CD4-positive, alpha-beta T cell treated with Interleukin-15 for 1 hour (primary cell): Measurements from ENCODE around the gene RNF8.
"Not testable (repeated sequence)": the region's sequence is repeated elsewhere in the genome, so short reads cannot be mapped to it uniquely, and the experiment has no call there.

Experiments used
- DNase-seq: peaks from one replicate; pipeline ENCODE4 v3.0.0-alpha.2; 2020

Gene RNF8

DNA sequence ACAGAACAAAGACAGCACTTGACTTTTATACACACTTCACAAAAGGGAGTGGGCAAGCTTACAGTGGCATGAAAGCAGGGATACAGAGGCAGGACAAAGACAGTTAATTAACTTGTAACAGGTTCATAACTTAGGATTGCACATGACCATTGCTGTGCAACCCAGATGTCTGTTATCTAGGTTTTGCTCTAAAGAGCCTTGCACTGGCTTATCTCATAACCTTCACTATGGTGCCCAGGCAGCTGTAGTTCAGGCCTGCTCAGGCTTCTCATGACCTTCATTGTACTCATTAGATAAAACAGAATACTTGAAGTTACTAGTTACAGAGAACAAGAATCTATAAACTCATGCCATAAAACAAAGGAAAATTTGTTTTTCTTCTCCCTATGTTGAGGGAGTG lies 47.9 kb downstream of the RNF8 start:
- DNase-seq = not testable (repeated sequence)

DNA sequence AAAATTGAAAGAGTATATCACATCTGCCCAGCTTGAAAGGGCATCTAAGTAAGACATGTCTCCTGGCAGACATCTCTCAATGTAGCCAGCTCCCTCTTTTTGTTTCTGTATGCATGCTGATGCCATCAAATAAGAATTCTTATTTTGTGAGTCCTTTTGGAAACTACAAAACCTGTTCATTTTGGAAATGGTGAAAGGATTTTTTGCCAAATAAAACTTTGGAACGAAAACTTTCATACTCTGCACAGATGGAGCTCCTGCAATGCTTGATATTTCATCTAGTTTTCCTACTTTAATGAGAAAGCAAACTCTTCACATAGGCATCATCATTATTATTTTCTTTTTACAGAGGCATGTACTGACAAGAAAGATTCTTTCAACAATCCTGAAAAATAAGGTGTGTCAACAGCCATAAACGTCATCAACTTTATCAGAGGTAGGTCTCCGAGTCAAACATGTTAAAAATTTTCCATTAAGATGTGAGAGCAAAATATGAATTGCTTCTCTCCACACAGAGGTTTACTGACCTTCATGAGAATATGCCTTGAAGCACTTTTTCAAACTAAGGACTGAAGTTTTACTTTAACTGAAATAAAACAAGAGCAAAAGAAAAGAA lies 53.1 kb downstream of the RNF8 start:
- no peak for DNase-seq

DNA sequence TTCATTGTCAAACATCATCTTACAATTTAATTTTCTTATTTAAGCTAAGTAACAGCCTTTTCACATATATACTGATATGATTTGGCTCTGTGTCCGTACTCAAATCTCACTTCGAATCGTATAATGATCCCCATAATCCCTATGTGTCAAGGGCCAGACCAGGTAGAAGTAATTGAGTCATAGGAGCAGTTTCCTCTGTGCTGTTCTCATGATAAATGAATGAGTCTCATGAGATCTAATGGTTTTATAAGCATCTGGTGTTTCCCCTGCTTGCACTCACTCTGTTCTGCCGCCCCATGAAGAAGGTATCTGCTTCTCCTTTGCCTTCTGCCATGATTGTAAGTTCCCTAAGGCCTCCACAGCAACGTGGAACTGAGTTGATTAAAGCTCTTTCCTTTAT lies 54.2 kb downstream of the RNF8 start:
- DNase-seq = no peak

- DNase-seq = no peak
Measured at GRCh38 chr6:37409501-37409900, 55.7 kb downstream of the RNF8 start.

DNA sequence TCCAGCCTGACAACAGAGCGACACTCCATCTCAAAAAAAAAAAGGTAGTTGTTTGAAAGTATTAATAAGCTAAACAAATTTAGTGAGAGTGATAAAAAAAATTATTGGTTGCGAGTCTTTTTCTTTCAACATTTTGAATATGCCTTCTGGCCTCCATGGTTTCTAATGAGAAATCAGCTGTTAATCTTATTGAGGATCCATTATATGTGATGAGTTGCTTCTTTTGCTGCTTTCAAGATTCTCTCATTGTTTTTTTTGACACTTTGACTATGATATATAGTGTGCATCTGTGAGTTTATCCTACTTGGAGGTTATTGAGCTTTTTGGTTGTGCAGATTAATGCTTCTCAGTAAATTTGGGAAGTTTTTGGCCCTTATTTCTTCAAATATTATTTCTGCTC lies 63.6 kb downstream of the RNF8 start:
- no peak for DNase-seq

DNA sequence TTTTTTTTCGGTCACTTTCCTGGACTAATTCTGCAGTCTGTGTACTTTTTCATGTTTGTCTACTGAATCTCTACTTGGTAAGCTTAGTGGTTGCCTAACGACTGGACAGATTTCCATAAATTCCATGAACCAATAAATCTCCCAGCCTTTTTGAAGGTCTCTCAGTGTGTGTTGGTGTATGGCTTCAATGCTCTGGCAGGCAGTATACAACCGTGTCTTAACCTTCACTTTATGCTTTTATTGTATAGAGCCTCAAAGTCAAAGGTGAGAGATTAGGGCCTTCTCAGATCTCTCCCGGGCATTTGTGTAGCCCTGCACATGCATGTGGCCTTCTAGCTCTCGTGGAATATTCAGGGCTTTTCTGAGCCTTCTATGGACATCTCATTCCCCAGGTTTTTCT lies 64.9 kb downstream of the RNF8 start:
- DNase-seq = no peak

- DNase-seq = no peak
Measured at GRCh38 chr6:37426058-37426944, 72.5 kb downstream of the RNF8 start.

GRCh38 chr6:37426945-37427510 lies 73.2 kb downstream of the RNF8 start:
- DNase-seq = no peak

DNA sequence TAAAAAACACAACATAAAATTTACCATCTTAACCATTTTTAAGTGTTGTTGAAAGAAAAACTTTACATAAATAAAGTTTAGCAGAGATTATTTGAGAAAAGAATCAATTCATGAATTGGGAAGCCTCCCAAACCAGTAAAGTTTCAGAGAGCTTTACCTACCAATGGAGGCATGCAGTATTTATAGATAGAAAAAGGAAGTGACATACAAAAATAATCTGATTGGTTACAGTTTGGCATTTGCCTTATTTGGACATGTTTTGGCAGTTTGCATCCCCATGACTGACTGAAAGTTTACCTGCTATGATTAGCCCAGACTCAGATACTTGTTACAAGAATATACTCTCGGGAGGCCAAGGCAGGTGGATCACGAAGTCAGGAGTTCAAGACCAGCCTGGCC lies 75.6 kb downstream of the RNF8 start:
- no peak for DNase-seq

DNA sequence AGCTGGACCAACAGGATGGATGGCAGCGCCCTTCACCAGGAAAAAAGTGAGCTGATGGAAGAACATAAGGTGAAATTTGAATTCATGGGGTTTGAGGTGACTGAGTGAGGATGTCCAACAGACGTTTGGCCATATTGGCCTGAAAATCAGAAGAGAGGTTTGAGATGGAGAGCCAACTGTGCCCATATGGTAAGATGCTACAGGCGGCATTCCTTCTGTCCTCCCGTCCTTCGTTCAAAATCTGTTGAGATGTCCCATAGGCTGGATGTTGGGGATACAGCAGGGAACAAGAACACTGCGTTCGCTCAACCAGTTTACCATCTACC lies 78.8 kb downstream of the RNF8 start:
- DNase-seq = no peak

DNA sequence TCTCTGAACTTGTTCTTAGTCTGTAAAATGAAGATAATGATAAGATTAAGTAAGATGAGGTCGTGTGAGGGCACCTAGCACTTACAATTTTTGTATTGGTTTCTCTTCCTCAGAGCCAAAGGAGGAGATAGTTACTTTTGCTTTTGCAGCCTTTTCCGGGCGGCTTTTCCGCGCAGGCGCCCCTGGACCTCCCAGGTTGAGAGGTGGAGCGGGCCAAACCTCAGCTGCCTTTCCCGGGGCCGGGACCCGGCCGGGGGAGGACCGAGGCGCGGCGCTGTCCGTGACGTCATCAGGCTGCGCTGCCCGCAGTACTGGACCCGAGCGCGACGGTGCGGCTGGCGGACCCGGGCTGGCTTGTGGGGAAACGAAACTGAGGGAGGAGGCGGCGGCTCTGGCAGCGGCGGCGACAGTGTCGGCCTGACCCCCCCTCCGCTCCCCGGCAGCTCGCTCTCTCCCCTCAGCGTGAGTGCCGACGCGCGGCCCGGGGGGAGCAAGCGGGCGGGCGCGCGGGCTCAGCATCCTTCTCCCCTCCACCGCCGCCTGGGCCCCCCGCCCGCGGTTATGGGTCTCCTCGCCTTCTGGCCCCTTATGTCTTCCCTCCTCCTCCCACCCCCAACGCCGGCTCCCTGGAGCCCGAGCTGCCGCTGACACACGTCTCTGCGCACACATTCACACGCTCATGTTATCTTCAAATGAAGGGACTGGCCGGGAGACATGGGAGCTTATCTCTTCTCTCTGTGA lies 79.3 kb downstream of the RNF8 start, which contains the start of gene CMTR1:
TSS of gene CMTR1 (plus strand) at position 306 of the 741 bp plus-strand sequence. CDS start 2,409 bp downstream, outside the sequence.
- DNase-seq = peak; percentile 97

DNA sequence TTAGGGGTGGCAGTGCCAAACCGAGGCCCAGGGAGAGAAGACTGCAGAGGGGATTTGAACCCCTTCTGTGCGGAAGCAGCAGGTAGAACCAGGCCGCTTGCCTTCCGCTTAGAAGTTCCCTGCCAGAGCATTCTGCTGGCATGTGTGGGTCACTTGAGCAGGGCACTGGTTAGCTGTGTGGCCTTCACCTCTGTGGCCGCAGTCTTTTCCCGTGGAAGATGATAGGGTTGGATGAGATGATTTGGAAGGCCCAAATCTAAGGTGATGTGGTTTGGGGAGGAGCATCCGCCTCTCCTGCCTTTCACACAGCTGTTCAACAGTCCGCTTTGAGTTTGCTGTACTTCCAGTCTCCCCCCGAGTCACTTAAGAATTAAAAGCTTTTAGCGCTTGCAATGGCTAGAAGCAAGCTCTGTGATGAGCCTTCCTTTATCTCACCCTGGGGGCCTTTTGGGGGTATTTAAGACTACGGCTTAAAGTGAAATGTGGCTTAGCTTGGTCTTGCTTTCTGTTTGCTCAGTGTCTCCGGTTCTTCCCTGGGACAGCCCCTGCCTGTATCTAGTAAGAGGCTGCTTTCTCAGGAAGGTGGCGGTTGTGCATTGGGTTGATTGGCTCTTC lies 80.0 kb downstream of the RNF8 start:
- DNase-seq = peak; percentile 22

- no peak for DNase-seq
Measured at GRCh38 chr6:37435373-37435772, 81.6 kb downstream of the RNF8 start.

- no peak for DNase-seq
Measured at GRCh38 chr6:37435816-37436215, 82.0 kb downstream of the RNF8 start.

DNA sequence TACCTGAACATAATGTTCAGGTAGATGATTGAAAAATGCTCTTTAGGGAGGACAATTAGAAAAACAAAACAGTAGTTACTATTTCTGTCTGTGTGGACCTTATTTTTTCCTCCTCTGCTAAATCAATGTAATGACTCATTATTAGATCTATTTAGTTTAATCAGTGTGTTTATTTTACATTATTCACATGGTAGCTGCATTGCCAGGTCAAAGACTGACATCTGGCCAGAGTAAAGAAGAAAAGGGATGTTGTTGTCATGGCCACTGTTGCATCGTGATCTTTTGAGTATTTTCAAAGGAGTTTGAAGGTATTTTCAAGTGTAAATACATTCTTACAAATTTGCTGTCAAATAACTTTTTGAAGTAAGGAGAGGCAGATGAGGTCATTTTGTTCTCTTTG lies 85.1 kb downstream of the RNF8 start:
- DNase-seq = no peak

- no peak for DNase-seq
Measured at GRCh38 chr6:37441651-37442050, 87.9 kb downstream of the RNF8 start.

- DNase-seq = no peak
Measured at GRCh38 chr6:37442416-37443215, 88.8 kb downstream of the RNF8 start.

- not testable (repeated sequence) for DNase-seq
Measured at GRCh38 chr6:37443216-37443542, 89.4 kb downstream of the RNF8 start.
